ENCODE measurements around the gene AQP7. TPM values are rescaled to one million over a fixed set of nuclear protein-coding genes. Genes with fewer than 3 reads are reported as not detected.

The AQP7 gene
- total RNA-seq, 4 donors from 2014 or later = 2.1 to 10.7 (median 4.1) TPM

- intact Hi-C loops (cut with DNase I; ENCODE audit: low total_unique reads) (no loop called here), in situ Hi-C loops (cut with MboI; ENCODE audit: low sequenced_read_pairs in 4 of 4) (no loop called here)
- Histone ChIP-seq H3K9me3 (no peaks in the 10 kb centered on the region), H3K27ac (no peak overlapping the region), H3K36me3 (no peaks in the 10 kb centered on the region), H3K4me3 (no peak overlapping the region), H3K27me3 (peaks cover 0 to 2% (median 0%) of the 10 kb centered on the region in 3 donors), H3K4me1 (peaks cover 0 to 3% of the 10 kb centered on the region in 2 donors)
- TF ChIP-seq, protein P1, sequence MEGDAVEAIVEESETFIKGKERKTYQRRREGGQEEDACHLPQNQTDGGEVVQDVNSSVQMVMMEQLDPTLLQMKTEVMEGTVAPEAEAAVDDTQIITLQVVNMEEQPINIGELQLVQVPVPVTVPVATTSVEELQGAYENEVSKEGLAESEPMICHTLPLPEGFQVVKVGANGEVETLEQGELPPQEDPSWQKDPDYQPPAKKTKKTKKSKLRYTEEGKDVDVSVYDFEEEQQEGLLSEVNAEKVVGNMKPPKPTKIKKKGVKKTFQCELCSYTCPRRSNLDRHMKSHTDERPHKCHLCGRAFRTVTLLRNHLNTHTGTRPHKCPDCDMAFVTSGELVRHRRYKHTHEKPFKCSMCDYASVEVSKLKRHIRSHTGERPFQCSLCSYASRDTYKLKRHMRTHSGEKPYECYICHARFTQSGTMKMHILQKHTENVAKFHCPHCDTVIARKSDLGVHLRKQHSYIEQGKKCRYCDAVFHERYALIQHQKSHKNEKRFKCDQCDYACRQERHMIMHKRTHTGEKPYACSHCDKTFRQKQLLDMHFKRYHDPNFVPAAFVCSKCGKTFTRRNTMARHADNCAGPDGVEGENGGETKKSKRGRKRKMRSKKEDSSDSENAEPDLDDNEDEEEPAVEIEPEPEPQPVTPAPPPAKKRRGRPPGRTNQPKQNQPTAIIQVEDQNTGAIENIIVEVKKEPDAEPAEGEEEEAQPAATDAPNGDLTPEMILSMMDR (IDR thresholded peaks at IDR 0.05 in 4 of 5, conservative IDR thresholded peaks at IDR 0.05 in 1 of 5) = no peak
- no peak for TF ChIP-seq POLR2A (IDR thresholded peaks at IDR 0.05)
- DNase-seq (no peak), ATAC-seq (no peak)
Measured at GRCh38 chr9:33435821-33436277, 33.5 kb upstream of the AQP7 start.

GRCh38 chr9:33434317-33435105 lies 32.1 kb upstream of the AQP7 start:
- no peak for ATAC-seq
- in situ Hi-C loops (cut with MboI; ENCODE audit: low sequenced_read_pairs in 4 of 4) = no loop called here
- DNase-seq = no peak
- H3K27ac ChIP-seq = no peak overlapping the region
- H3K36me3 ChIP-seq = no peaks in the 10 kb centered on the region
- no peaks in the 10 kb centered on the region for H3K9me3 ChIP-seq
- intact Hi-C loops (cut with DNase I; ENCODE audit: low total_unique reads) = no loop called here
- H3K4me3 ChIP-seq = no peak overlapping the region
- TF ChIP-seq POLR2A (IDR thresholded peaks at IDR 0.05) = no peak
- TF ChIP-seq, protein P1 (IDR thresholded peaks at IDR 0.05 in 4 of 5, conservative IDR thresholded peaks at IDR 0.05 in 1 of 5) = no peak
- H3K4me1 ChIP-seq = peaks cover 0 to 3% of the 10 kb centered on the region in 2 donors
- peaks cover 0 to 2% (median 0%) of the 10 kb centered on the region in 3 donors for H3K27me3 ChIP-seq

DNA sequence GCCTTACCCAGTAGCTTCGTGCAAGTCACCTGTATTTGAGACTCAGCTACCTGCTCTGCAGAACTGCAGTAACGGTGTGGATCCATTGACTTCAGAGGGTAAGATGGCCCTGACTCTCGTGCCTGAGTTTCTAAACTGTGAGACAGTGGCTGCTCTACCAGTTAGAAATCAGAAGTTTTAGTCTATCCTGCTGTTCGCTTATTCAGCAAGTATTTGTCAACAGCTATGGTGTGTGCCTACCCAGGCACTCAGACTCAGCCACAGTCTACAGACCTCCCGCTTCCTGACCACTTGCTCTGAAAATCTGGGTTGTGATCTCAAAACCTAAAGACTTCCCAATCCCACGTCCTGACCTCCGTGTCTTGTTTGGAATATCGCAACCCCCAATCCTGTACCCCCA lies 31.5 kb upstream of the AQP7 start:
- no peak for TF ChIP-seq POLR2A (IDR thresholded peaks at IDR 0.05)
- TF ChIP-seq, protein P1 (IDR thresholded peaks at IDR 0.05 in 4 of 5, conservative IDR thresholded peaks at IDR 0.05 in 1 of 5) = no peak
- H3K36me3 ChIP-seq = no peaks in the 10 kb centered on the region
- peaks cover 0 to 3% of the 10 kb centered on the region in 2 donors for H3K4me1 ChIP-seq
- no peak overlapping the region for H3K4me3 ChIP-seq
- H3K9me3 ChIP-seq = no peaks in the 10 kb centered on the region
- DNase-seq (no peak), ATAC-seq (no peak)
- intact Hi-C loops (cut with DNase I; ENCODE audit: low total_unique reads) (no loop called here), in situ Hi-C loops (cut with MboI; ENCODE audit: low sequenced_read_pairs in 4 of 4) (no loop called here)
- no peak overlapping the region for H3K27ac ChIP-seq
- H3K27me3 ChIP-seq = peaks cover 0 to 2% (median 0%) of the 10 kb centered on the region in 3 donors

DNA sequence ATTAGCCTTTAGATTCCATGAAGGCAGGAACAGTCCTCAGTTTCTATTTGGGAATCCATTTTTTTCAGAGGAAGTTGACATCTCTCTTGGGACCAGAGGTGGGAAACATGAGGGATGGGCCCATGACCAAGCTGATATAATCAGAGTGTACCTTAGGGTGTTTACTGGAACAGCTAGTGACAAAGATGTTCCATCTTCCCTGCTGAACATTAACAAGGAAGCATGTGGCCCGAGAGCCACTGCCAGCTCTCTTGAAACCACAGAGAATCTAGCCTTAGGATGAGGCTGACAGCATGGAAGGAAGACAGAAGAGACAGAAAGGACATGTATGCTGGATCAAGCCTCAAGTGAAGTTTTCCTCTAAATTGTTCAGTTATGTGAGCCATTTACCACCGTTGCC lies 29.1 kb upstream of the AQP7 start:
- intact Hi-C loops (cut with DNase I; ENCODE audit: low total_unique reads) = no loop called here
- no peak for DNase-seq
- peak overlapping the region in 1 of 4 donors; percentile 42 for H3K27ac ChIP-seq
- no peak for TF ChIP-seq POLR2A (IDR thresholded peaks at IDR 0.05)
- TF ChIP-seq, protein P1 (IDR thresholded peaks at IDR 0.05 in 4 of 5, conservative IDR thresholded peaks at IDR 0.05 in 1 of 5) = no peak
- peak; percentile 27 to 75 for ATAC-seq
- no peaks in the 10 kb centered on the region for H3K27me3 ChIP-seq
- H3K36me3 ChIP-seq = no peaks in the 10 kb centered on the region
- no peak overlapping the region for H3K4me3 ChIP-seq
- peaks cover 0 to 3% of the 10 kb centered on the region in 2 donors for H3K4me1 ChIP-seq
- in situ Hi-C loops (cut with MboI; ENCODE audit: low sequenced_read_pairs in 4 of 4) = no loop called here
- no peaks in the 10 kb centered on the region for H3K9me3 ChIP-seq

All from gastrocnemius medialis (tissue), 4 donors.